ENCODE data around the gene ID4.

GRCh38 chr6:19880066-19880465 lies 42.9 kb downstream of the ID4 start:
- TF ChIP-seq, protein P1, sequence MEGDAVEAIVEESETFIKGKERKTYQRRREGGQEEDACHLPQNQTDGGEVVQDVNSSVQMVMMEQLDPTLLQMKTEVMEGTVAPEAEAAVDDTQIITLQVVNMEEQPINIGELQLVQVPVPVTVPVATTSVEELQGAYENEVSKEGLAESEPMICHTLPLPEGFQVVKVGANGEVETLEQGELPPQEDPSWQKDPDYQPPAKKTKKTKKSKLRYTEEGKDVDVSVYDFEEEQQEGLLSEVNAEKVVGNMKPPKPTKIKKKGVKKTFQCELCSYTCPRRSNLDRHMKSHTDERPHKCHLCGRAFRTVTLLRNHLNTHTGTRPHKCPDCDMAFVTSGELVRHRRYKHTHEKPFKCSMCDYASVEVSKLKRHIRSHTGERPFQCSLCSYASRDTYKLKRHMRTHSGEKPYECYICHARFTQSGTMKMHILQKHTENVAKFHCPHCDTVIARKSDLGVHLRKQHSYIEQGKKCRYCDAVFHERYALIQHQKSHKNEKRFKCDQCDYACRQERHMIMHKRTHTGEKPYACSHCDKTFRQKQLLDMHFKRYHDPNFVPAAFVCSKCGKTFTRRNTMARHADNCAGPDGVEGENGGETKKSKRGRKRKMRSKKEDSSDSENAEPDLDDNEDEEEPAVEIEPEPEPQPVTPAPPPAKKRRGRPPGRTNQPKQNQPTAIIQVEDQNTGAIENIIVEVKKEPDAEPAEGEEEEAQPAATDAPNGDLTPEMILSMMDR (IDR thresholded peaks at IDR 0.05) = no peak
- no peak for TF ChIP-seq POLR2A (IDR thresholded peaks at IDR 0.05)

Data from prostate gland (tissue), 2 donors.